GM18867 (cell line): ENCODE results near the gene CYB561A3.

Experiments used
- ATAC-seq: cut with Tn5 transposase; IDR thresholded peaks from one replicate; pipeline ENCODE4 v1.9.1; 2021; ENCODE audit warnings: mild to moderate bottlenecking, moderate library complexity; ENCODE audit not compliant: unreplicated experiment

Gene CYB561A3

GRCh38 chr11:61369372-61370348 lies 8.0 kb upstream of the CYB561A3 start:
- peak; percentile 36 for ATAC-seq

DNA sequence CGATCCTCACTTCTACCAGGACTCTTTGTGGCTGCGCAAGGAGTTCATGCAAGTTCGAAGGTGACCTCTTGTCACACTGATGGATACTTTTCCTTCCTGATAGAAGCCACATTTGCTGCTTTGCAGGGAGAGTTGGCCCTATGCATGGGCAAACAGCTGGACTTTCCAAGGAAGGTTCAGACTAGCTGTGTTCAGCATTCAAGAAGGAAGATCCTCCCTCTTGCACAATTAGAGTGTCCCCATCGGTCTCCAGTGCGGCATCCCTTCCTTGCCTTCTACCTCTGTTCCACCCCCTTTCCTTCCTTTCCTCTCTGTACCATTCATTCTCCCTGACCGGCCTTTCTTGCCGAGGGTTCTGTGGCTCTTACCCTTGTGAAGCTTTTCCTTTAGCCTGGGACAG lies 7.0 kb upstream of the CYB561A3 start:
- no peak for ATAC-seq

DNA sequence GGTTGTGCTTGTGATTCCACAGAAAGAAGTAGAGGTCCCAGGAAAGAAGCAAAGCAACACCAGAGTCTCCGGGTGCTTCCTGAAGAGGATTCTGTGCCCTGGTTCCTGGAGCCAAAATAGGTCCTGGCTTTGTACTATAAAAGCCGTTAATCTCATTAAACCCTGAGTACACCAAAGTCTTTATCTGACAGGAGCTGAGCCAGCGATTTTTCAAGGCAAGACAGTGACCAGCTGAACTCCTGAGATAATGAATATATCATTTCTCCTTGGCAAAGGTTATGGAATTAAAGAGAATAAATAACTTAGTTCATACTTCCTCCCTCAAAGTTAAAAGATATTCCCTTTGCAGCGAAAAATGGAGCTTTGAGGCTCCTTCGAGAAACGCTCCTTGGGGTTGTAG lies 5.7 kb upstream of the CYB561A3 start:
- no peak for ATAC-seq

DNA sequence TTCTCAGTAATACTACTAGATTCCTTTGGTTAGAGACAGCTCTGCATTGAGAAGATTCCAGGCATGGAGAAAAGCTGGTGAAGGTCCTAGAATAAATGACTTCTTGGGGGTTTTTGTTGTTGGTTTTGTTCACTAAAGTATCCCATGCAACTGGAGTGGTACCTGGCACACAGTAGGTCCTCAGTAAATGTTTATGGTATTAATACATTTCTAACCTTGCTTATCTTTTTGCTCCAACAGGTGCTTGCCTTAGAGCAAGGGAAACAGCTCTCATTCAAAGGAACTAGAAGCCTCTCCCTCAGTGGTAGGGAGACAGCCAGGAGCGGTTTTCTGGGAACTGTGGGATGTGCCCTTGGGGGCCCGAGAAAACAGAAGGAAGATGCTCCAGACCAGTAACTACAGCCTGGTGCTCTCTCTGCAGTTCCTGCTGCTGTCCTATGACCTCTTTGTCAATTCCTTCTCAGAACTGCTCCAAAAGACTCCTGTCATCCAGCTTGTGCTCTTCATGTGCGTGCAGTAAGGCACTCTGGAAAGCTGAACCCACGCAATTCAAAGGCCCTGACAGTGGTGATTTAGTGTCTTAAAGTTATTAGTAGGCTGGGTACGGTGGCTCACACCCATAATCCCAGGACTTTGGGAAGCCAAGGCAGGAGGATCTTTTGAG lies 2.5 kb upstream of the CYB561A3 start:
- ATAC-seq, result no peak

DNA sequence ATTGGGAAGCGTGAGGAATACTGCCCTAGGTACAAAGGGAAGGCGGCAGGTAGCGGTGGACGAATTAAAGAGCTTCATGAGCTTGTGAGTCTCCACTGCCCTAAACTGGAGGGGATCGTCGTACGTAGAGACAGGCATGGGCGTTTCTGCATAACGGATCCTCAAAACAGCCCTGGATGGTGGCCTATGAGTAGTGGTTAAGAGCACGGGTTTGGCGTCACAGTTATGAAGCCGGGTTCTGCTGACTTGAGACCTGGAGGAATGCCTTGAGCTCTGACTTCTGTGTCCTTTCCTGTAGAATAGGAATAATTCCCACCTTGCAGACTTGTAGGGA lies 827 bp upstream of the CYB561A3 start:
- no peak for ATAC-seq

- ATAC-seq, result no peak
Observed at GRCh38 chr11:61361237-61361740, 393 bp downstream of the CYB561A3 start.

DNA sequence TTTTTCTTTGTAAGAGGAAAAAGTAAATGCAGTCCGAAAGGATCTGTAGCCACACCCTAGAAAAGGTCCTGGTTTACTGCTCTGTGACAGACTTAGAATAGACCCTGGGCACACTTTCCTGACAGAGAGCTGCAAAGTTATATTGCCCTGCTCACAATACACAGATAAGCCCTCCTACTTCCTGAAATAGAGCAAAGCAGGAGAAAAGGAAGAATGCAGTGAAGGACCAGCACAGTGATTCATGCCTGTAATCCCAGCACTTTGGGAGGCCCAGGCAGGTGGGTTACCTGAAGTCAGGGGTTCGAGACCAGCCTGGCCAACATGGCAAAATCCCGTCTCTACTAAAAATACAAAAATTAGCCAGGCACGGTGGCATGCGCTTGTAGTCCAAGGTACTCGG lies 2.2 kb downstream of the CYB561A3 start:
- no peak for ATAC-seq

- no peak for ATAC-seq
Observed at GRCh38 chr11:61358566-61358965, 3.1 kb downstream of the CYB561A3 start.

- no peak for ATAC-seq
Observed at GRCh38 chr11:61357894-61358239, 3.8 kb downstream of the CYB561A3 start.

- ATAC-seq, result peak; percentile 46
Observed at GRCh38 chr11:61357233-61357893, 4.3 kb downstream of the CYB561A3 start.

DNA sequence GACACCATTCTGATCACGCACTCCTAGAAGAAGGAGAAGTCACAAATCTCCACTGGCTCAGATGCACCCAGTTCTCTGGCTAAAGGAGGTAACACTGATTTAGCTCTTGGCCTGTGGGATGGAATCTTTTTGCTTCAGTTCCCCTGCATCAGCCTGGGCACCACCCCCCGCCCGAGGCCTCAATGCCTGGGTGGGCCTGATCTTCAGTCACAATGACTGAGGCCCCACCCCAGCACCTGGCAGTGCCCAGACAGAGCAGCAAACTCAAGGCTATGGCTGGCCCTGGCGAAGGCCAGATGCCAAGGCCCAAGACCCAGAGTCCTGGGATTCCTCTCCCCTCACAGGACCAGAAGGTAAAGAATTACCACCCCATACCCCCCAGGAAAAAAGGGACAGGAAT lies 5.0 kb downstream of the CYB561A3 start:
- ATAC-seq, result no peak

GRCh38 chr11:61354208-61354607 lies 7.5 kb downstream of the CYB561A3 start:
- ATAC-seq, result no peak

GRCh38 chr11:61353131-61354067 lies 8.3 kb downstream of the CYB561A3 start:
- ATAC-seq, result no peak

GRCh38 chr11:61352038-61352437 lies 9.6 kb downstream of the CYB561A3 start:
- ATAC-seq, result no peak

DNA sequence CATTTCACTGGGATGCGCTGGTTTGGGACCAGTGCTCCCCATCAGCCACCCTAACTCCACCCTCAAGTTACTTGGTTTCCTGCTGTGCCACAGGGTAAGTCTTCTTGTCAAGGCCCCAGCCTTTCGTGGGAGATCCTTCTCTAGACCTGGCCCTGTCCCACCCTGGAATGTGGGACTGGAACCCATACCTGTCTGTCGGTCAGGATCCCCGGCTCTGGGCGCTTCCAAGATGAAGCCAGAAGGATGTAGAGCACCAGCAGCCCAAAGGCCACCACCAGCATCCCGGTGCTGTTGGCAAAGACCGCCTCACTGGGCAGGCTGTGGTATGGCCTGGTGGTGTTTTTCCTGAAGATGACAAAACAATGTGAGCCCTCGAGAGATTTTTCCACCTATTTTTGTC lies 10.9 kb downstream of the CYB561A3 start:
- ATAC-seq, result no peak

- no peak for ATAC-seq
Observed at GRCh38 chr11:61350336-61350735, 11.3 kb downstream of the CYB561A3 start.

- ATAC-seq, result no peak
Observed at GRCh38 chr11:61349916-61350315, 11.8 kb downstream of the CYB561A3 start.

DNA sequence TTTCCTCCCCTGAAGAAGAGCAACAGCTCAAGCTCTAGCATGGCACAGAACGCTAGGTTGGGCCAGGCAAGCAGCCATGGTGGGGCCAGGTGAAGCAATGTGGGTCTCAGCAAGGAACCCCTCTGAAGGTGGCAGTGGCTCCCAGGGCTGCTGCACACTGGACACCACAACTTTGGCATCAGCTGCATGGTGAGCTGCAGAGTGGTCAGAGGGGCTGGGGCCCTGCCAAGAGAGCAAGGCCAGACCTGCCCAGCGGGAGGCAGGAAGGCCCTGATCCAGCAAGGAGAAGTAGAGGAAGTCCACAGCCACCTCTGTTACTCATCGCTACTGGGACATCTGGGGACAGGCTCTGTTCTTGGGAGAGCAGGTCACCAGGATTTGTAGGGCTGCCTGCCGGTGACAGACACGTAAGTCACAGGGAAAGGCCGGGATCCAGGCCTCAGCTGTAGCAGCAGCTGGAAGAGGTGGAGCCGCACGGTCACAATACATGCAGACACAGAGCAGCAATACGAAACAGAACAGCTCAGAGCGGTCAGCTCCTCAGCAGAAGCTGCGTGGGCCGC lies 12.4 kb downstream of the CYB561A3 start:
- no peak for ATAC-seq

DNA sequence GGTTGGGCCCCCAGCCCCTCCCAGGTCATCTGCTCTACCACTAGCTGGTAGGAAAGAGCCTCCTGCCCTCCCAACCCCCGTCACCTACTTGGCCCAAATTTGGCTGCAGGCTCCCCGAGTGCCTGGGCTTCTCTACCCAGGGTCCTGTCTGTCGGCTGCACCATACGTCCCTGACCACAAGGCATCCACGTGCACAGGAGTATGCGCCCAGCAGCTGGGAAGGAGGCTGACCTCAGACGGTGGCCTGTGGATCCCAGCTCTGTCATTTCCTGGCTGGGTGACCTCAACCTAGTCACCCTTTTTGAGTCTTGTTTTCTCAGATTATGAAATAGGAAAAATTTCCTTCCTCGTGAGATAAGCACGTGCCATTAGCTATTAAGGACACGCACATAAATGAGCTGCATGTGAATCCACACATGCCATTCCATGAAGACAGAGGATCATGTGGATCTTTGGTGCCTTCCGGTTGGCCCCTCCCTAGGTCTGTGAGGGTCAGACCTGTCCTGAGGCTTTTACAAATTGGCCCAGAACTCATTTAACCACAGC lies 13.7 kb downstream of the CYB561A3 start:
- ATAC-seq, result no peak
